Measurements from ENCODE around the gene ADNP2. TPM values are rescaled to one million over a fixed set of nuclear protein-coding genes. Genes with fewer than 3 reads are reported as not detected.

ADNP2 gene
- 10 to 100 TPM in 2 of 4 donors, 1 to 10 TPM in 2; 6.2 to 24.0 (median 14.7) TPM for total RNA-seq

GRCh38 chr18:80108739-80109675 lies at the start of gene ADNP2:
ADNP2 (plus strand) TSS chr18:80109262; CDS start chr18:80117543, 8,281 bp downstream.
- Histone ChIP-seq H3K4me3 (peak within 1 kb of the TSS; percentile 50 to 67), H3K27me3 (no peaks in the 10 kb centered on the region), H3K27ac (peak within 1 kb of the TSS; percentile 86 to 87), H3K36me3 (no peaks in the 10 kb centered on the region), H3K4me1 (peaks cover 0 to 4% of the 10 kb centered on the region in 2 donors), H3K9me3 (no peaks in the 10 kb centered on the region)
- peak; percentile 76 to 82 for DNase-seq
- intact Hi-C loops (cut with DNase I; ENCODE audit: low total_unique reads), result no loop called here
- TF ChIP-seq CTCF (IDR thresholded peaks at IDR 0.05) (no peak), POLR2A (IDR thresholded peaks at IDR 0.05) (peak in 1 of 2 donors; percentile 59)

- peaks cover 0 to 5% of the 10 kb centered on the region in 2 donors for H3K9me3 ChIP-seq
- no peaks in the 10 kb centered on the region for H3K4me1 ChIP-seq
- intact Hi-C loops (cut with DNase I; ENCODE audit: low total_unique reads), result no loop called here
- no peak overlapping the region for H3K4me3 ChIP-seq
- H3K36me3 ChIP-seq, result no peaks in the 10 kb centered on the region
- no peak overlapping the region for H3K27ac ChIP-seq
- DNase-seq, result no peak
- no peaks in the 10 kb centered on the region for H3K27me3 ChIP-seq
- TF ChIP-seq POLR2A (IDR thresholded peaks at IDR 0.05), result no peak
- no peak for TF ChIP-seq CTCF (IDR thresholded peaks at IDR 0.05)
Measured at GRCh38 chr18:80059945-80060344, 49.1 kb upstream of the ADNP2 start.

- Histone ChIP-seq H3K9me3 (peaks cover 0 to 5% of the 10 kb centered on the region in 2 donors), H3K4me1 (no peaks in the 10 kb centered on the region), H3K4me3 (no peak overlapping the region), H3K27ac (no peak overlapping the region), H3K27me3 (no peaks in the 10 kb centered on the region), H3K36me3 (no peaks in the 10 kb centered on the region)
- intact Hi-C loops (cut with DNase I; ENCODE audit: low total_unique reads), result no loop called here
- DNase-seq, result no peak
- TF ChIP-seq CTCF (IDR thresholded peaks at IDR 0.05) (no peak), POLR2A (IDR thresholded peaks at IDR 0.05) (no peak)
Measured at GRCh38 chr18:80065705-80066104, 43.4 kb upstream of the ADNP2 start.

- no peak for DNase-seq
- TF ChIP-seq CTCF (IDR thresholded peaks at IDR 0.05) (no peak), POLR2A (IDR thresholded peaks at IDR 0.05) (no peak)
- Histone ChIP-seq H3K27ac (no peak overlapping the region), H3K36me3 (no peaks in the 10 kb centered on the region), H3K9me3 (no peaks in the 10 kb centered on the region), H3K27me3 (no peaks in the 10 kb centered on the region), H3K4me3 (no peak overlapping the region), H3K4me1 (no peaks in the 10 kb centered on the region)
- intact Hi-C loops (cut with DNase I; ENCODE audit: low total_unique reads), result no loop called here
Measured at GRCh38 chr18:80067321-80067720, 41.7 kb upstream of the ADNP2 start.

- H3K27ac ChIP-seq, result no peak overlapping the region
- H3K4me1 ChIP-seq, result no peaks in the 10 kb centered on the region
- H3K9me3 ChIP-seq, result no peaks in the 10 kb centered on the region
- no peak overlapping the region for H3K4me3 ChIP-seq
- no peaks in the 10 kb centered on the region for H3K27me3 ChIP-seq
- no peak for TF ChIP-seq POLR2A (IDR thresholded peaks at IDR 0.05)
- no peak for TF ChIP-seq CTCF (IDR thresholded peaks at IDR 0.05)
- no peaks in the 10 kb centered on the region for H3K36me3 ChIP-seq
- DNase-seq, result no peak
- intact Hi-C loops (cut with DNase I; ENCODE audit: low total_unique reads), result no loop called here
Measured at GRCh38 chr18:80067897-80068296, 41.2 kb upstream of the ADNP2 start.
